Activated CD4-positive, CD25-positive, alpha-beta regulatory T cell treated with anti-CD3 and anti-CD28 coated beads, Interleukin-2, amount 50 U/mL, for 72 hours (primary cell): ENCODE data around the gene UNKL.

Experiments used
- DNase-seq: peaks from one replicate; pipeline ENCODE4 v3.0.0; 2021

Gene UNKL

DNA sequence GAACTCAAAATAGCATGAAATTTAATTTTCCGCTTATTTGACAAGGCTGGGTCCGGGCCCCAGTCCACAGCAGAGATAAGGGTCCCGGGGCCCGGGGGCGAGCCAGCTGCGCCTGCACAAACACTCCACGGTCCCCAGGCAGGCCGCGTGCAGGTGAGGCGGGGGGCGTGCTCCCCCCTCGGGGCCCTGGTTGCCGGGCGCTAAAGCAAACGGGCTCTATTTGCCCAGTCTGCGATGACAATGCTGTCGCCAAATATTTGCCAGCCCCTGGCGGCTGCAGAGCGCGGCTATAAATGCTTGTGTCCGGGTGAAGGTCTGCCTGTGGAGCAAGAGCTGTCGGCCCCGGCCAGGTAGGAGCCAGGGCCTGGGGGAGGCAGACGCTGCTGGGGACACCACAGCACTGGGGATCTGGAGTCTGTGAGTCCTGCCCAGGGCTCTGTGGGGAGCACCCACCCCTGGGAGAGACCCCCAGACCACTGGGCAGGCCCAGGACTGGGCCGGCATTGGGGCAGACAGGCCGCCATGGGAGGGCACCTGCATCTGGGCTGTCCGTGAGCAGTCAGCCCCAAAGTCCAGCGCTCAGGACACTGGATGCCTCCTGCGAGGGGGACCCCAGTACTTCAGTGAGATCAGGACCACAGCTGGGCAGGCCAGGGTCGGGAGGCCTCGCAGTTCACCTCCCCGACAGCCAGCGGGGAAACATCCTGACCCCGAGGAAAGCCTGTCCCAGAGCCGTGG, 16.4 kb upstream of the UNKL start, which contains the start of gene PERCC1:
TSS of gene PERCC1 (plus strand) at position 320 of the 738 bp plus-strand sequence. CDS start 1,516 bp downstream, outside the sequence.
- no peak for DNase-seq

DNA sequence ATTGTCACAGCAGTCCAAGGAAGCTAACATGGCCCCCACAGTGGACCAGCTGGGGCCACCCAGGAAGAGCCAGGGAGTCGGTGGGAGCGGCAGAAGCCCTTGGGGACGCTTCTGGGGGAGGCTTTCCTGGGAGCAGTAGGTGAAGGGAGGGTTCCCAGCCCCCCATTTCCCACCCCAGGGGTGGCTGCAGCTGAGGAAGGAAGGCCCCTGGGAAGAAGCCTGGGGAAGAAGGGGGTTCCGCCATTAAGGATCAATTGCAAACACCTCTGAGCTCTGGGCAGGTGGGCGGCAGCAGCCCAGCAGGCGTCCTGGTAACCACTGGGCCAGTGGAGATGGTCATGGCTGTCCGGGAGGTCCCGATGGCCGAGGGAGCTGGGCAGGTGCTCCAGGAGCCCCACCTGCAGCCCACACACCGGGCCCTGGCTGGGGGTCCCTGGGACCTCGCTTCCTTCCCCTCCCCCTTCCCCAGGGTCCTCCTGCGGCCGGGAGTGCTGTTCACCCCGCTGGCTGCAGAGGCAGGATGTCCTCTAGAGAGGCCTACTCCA, 15.8 kb upstream of the UNKL start:
- DNase-seq: no peak

DNA sequence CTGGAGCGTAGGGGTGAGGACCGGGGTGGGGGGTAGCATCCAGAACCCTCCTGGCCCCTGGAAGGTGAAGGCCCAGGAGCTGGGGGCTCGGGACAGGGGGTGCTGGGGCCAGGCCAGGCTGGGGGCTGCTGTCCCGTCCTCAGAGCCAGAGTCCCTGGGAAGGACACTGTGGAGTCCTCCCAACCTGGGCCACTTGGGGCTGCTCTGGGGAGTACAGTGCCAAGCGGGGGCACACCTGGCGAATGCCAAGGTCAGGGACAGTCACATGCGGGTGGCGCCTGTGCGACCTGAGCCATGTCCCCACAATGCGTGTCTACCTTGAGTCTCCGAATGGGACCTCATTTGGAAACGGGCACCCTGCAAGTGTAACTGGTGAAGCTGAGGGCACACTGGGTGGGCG, 15.1 kb upstream of the UNKL start:
- DNase-seq: no peak

DNA sequence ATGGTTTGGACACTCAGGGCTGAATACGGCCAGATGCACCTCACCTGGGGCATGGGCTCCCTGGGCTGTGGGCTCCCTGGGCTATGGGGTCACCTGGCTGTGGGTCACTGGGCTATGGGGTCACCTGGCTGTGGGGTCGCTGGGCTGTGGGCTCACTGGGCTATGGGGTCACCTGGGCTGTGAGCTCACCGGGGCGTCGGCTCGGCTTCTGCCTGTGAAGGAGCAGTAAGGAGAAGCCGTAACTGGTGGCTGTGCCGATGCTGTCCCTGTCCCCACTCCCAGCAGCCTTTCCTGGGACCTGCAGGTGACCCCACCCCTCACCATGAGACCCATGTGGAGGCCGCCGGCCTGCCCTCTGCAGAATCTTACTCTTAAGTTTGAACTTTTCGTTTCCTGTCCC, 14.5 kb upstream of the UNKL start:
- no peak for DNase-seq

DNA sequence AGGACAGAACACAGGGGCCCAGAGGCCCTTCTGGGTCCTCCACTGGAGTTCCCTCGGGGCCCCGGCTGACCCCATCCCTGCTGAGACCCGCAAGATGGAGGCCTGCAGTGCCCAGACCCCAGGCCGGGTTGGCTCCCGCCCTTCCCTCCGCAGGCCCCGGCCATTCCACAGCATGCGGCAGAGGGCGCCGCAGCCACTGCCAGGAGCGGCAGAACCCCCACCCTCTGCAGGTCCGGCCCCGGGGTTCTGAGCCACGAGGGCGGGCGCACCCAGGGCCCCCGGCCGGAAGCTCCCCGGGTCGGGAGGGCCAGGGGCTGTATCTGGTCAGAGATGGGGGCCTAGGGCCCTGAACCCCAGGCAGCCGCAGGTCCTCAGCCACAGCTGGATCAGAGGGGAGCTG, 14.0 kb upstream of the UNKL start:
- DNase-seq: no peak

DNA sequence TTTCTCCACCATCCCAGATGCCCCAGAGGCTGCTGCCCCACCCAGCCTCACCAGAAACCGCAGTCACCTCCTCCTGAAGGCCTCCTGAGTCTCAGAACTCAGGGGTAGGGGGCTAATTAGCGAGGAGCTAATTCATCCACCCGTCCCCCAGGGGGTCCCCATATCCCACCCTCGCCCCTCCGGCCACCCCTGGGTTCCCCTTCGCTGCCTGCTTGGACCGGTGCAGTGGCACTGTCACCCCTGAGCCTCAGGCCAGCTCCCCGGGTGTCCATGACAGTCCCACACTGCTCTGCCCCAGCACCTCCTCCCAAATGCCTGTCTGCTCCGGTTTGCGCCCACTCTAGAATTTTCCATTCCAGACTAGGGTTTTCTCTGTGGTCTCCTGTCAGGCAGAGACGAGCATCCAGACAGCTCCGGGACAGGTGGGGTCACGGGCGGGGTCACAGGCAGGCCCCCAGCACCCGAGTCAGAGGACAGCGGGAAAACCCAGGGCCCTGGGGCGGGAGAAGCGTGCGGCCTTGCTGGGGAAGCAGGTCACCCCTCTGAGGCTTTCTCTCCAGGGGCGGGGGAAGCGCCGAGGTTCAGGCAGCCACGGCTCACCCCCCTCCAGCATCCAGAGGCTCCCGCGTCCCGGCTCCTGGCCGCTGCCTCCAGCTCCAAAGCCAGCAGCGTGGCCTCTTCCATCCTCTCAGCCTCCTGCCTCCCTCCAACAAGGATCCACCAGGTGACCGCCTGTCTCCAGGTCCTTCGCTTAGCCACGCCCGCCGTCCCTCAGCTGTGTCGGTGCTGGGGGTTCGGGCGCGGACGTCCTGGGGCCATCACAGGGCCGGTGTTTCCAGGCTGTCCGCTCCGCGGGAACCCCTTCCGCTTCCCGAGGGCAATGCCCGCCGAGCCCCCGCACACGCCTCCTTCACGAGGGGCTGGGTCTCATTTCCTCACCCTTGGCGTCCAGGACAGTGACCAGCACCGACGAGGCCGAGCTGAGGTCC, 13.3 kb upstream of the UNKL start:
- DNase-seq: no peak

DNA sequence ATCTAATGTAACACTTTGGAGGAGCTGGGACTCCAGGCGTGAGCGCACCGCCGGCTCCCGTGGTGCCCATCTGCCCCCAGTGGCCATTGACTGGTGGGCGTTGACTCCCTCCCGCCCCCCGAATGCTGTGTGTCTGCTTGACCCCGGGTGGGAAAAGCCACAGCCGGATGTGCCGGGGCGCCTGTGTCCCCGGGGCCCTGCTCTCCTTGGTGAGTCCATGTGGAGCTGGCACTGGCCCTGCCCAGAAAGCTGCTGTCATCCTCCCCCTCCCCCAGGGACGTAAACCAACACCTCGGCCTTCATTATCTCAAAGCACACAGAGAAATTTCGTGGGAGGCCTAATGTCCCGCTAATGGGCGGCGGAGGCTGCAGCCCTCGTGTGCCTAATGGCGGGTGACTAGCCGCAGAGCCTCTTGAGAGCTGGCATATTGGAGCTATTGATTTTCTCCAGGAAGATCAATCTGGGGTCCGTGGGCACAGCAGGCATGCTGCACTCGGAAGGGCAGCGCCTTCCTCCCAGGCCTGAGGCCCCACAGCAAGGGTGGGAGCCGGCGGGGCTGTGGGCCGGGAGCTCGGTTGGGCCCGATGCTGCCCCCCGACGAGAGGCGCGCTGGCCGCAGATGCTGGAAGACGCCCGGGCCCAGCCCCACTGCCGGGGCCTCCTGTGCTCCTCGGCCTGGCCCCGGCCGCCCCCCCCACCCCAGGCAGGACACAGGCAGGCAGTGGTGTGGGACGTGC, 12.4 kb upstream of the UNKL start:
- DNase-seq: no peak

DNA sequence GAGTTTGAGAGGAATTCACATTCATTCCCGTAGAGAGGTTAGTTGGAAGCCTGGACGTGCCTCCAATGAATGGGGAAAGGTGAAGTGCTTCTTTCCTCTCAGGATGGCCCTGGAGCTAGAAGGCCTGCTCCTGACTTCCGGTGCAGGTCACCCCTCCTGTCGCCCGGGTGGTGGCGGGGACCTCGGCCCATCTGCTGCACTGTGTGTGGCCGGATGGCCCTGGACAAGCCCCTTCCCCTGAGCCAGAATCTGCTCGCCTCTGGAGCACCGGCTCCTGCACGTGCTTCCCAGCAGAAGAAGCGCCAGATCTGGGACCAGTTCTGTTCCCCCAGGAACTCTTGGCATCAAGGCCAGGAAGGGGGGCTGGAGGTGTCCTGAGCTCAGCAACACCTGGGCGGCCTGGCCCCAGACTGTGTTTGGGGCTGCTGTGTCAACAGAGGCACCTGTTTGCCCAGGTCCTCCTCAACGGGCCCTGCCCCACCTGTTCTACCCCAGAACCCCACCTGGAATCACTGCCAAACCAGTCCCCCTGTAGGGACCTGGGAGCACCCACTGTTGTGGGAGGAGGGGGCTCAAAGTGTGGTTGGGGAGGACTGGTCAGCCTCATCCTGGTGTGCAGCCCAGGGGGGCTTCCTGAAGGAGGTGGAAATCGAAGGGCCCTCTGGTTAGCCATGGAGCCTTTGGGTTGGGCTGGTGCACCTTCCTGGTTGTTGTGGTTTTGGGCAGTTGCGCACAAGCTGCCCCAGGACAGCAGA, 11.3 kb upstream of the UNKL start:
- DNase-seq: no peak

DNA sequence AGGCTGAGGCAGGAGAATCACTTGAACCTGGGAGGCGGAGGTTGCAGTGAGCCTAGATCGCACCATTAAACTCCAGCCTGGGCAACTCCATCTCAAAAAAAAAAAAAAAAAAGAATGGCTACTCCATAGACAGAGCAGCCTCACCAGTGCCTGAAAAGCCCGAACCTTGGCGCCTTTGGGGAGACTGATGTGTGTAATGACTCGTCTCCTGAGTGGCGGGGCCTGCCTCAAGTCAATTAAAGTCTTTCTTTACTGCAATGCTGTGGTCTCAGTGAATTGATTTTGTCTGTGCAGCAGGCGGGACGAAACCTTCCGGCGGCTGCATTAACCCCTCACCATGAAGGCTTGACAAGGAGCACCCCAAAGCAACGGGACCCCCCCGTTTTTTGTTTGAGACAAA, 9.5 kb upstream of the UNKL start:
- no peak for DNase-seq

DNA sequence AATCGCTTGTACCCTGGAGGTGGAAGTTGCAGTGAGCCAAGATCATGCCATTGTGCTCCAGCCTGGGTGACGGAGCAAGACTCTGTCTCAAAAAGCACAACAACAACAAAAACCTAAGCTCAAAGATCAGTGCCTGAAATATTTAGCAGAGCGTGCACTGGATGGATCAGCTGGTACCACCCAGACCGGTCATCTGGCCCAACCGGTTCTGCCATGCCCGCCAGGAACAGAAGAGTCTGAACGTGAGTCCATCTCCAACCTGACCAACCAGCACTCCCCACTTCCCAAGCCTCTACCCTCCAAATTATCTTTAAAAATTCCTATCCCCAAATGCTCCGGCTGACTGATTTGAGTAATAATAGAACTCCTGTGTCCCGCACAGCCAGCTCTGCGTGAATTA, 7.6 kb upstream of the UNKL start:
- no peak for DNase-seq

DNA sequence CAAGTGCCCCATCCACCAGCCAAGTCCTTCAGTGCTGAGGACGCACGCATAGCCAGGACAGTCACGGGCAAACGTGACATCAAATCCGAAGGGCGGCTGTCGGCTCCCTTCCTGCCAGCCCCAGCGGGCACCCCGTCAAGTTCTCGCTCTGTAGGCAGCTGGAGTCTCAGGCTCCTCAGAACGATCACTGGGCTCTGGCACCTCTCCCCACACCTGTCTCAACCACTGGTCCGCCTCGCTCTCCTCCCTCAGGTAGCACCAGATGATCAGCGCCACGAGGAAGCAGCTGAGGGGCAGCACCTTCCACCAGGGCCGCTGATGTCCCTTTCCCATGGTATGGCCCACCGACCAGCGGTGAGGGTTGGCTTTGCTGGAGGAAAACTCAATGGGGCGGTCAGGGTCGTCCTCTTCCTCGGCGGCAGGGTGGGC, 5.6 kb upstream of the UNKL start:
- no peak for DNase-seq

DNA sequence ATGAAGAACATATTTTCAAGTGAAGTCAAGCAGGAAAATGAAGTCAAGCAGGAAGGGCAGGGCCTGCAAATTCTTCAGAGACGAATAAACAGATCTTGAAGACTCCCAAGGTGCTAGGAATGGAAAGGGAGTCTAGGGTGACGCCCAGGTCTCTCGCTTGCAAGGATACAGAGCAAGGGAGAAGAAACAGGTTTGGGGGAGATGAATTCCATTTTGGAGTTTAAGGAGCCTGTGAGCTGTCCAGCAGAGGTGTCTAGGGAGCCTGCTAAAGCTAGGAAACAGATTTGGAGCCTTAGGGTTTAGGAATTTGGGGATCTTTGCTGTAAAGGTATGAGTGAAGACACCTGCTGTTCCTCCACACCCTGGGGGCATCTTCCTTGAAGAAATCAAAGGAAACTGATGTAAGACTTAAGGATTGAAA, 2.0 kb upstream of the UNKL start:
- DNase-seq: no peak

DNA sequence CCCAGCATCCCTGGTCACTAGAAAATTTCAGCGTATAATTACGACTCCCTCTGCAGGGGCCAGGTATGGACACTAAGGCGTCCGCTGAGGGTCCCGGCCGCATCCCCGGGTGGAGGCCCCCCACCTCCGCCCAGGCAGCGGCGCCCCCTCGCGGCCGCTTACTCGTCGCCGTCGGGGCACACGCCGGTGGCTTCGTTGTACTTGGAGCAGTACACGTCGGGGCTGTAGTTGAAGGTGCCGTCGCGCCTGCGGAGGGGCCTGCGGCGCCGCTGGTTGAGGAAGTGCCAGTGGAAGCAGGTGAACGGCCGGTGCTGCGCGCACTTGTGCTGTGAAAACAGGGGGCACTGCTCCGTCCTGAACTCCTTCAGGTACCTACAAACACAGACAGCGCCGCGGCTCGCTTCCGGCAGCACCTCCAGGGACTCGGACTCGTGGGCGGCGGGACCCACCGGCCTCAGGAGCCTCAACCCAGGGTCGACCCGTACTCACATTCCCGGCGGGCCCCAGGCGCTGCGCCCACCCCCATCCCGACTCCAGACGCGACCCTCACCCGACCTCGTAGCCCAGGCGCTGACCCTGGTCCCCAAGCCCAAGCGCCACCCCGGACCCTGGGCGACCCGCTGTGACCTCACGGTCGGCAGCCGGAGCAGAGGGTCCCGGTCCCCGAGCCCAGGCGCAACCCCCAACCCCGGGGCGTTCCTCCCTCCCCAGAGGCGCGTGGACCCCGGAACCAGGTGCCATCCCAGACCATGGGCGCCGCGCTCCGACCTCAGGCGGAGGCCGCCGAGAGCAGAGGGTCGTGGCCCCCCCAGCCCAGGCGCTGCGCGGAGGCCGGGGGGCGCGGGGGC, 596 bp downstream of the UNKL start:
- peak; percentile 80 for DNase-seq

DNA sequence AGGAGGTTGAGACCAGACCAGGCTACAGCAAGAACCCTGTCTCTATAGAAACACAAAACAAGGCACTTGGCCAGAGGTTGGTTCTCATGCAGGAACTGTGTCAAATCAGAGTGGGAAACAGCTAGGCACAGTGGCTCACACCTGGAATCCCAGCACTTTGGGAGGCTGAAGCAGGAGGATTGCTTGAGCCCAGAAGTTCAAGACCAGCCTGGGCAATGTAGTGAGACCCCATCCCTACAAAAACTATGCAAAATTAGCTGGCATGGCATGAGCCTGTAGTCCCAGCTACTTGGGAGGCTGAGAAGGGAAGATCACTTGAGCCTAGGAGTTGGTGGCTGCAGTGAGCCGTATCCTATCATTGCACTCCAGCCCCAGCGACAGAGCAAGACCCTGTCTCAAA, 1.7 kb downstream of the UNKL start:
- DNase-seq: no peak

DNA sequence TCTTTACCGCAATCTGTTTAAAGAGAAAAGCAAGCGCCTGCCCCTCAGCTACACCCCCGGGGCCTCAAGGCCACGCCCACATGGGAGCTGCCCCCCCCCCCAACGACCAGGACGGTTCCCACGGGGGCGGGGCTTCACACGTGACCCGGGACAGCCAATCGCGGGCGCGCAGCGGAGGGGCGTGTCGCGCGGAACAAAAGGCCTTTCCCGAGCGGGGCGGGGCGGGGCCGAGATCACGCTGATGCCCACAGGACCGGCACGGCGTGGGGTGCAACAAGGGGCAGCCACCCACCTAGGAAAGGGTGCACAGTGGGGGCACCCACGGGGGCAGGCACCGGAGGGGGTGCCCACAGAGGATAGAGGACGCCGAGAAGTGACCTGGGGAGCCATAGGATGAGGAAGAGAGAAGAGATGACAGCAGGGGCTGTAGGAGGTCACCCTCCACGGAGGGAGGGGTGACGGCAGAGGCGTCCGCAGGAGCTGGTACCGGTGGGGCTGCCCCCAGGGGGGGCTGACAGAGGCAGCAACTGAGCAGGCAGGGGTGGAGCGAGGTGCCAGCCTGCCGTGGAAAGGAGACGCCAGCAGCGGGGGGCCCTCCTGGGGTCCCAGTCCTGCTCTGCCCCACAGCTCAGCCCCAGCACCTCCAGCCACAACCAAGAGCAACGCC, 6.2 kb downstream of the UNKL start:
- peak; percentile 97 for DNase-seq

DNA sequence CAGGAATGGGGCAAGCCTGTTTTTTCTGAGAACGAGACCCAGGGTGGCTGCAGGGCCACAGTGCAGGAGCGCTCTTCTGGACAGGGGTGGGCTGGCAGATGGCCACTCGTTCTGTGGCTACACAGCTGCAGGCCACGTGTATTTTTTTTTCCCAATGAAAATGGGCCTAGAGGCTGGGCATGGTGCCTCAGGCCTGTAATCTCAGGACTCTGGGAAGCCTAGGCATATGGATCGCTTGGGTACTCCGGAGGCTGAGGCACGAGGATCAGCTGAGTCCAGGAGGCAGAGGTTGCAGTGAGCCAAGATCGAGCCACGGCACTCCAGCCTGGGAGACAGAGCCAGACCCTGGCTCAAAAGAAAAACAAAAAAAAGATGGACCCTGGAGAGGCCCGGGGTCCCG, 6.8 kb downstream of the UNKL start:
- no peak for DNase-seq

DNA sequence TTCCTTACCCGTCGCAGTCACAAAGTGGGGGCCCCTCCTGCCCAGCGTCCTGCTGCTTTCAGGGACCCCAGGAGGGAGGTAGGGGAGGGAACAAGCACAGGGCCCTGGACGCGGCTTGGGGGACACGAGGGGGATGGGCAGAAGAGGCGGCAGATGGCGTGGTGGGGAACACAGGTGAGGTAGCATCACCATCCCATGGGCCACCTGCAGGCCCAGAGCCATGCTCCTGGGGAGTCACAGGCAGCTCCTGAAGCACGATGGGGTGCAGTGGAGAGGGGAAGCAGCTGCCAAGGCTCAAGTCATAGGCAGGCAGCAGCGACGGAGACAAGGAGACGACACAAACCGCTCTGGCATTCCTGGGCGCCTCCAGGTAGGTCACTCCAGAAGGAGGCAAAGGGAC, 10.8 kb downstream of the UNKL start:
- no peak for DNase-seq

DNA sequence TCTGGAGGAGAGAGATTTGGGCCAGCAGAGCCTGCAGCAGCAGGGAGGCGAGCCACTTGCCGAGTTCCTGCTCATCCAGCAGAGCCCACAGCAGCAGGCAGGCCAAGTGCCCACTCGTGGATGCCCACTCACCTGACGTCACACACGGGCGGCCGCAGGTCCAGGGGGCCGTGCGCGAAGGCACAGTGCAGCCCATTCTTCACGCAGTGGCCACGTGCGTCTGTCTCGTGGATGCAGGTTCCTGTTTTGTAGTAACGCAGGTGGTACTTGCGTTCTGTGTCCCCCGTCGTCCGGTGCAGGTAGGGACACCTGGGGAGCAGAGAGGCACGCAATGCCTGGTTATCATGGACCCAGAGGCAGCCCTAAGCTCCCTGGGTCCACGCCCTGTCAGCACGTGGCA, 11.5 kb downstream of the UNKL start:
- DNase-seq: no peak

DNA sequence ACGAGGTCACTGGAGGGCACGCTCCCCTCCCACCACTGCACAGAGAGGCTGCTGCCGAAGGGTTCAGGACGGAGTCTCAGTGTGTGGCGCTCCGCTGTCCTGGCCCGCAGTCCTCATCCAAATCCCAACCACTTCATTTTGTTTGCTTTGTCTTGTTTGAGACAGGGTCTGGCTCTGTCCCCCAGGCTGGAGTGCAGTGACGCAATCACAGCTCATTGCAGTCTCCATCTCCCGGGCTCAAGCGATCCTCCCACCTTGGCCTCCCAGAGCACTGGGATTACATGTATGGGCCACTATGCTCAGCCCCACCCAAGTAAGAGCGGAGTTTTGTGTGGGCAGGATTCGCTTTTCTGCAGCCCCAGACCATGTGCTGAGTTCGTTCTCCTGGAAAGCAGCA, 12.7 kb downstream of the UNKL start:
- DNase-seq: no peak

DNA sequence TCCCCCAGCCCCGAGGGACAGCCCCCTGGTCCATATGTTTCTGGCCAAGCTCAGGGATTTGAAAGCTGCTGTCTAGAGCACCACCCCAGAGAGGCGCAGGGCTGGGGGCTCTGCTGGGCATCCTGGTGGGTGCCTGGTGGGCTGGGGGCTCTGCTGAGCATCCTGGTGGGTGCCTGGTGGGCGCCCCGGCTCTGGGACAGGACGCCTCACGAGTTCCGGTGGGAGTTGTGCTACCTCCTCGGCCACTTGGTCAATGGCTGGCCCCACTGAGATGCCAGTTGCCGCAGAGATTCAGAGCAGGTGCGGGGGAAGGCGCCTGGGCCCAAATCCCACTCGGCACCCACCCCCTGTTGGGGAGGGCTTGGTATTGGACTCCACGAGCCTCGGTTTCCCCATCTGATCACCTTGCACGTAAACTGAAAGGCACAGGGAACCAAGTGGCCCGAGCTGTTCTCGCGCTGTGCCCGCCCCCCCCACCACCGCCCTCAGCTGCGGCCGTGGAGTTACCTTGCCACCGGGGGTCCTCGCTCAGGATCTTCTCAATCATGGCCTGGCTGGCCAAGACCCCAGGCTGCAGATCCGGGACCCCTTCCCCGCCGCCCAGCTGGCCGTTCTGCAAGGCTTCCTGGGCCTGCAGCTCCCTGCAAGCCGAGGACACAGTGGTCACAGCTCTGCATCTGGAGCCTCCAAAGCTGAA, 13.3 kb downstream of the UNKL start:
- no peak for DNase-seq
